ENCODE data around the gene MERTK.
A peak's percentile ranks its signal among the peaks of the same experiment; 100 is the strongest.
"Not testable (repeated sequence)": the region's sequence is repeated elsewhere in the genome, so short reads cannot be mapped to it uniquely, and the experiment has no call there.

Gene MERTK

GRCh38 chr2:112045446-112046014, 147.1 kb downstream of the MERTK start:
- DNase-seq (ENCODE audit: low read depth, low spot score): no peak

DNA sequence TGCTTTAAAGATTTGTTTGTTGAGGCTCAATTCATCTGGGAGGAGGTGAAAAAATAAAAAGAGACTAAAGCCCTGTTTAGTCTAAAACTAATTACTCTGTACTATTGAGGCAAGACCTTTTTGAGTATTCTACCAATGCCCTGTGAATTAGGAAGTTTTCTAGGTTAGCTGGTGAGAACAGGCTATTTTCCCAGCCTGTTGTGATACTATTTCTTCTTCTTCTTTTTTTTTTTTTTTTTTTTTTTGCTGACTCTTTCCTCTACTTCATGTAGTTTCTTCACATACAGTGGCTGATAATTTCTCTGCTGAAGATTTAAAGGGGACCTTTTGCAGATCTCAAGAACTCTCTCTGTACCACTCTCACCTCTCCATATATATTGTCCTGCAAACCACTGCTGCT, 147.8 kb downstream of the MERTK start:
- no peak for DNase-seq (ENCODE audit: low read depth, low spot score)

GRCh38 chr2:112047537-112048235, 149.3 kb downstream of the MERTK start:
- no peak for DNase-seq (ENCODE audit: low read depth, low spot score)

- no peak for DNase-seq (ENCODE audit: low read depth, low spot score)
Measured at GRCh38 chr2:112048236-112048592, 149.8 kb downstream of the MERTK start.

GRCh38 chr2:112048887-112049286, 150.5 kb downstream of the MERTK start:
- peak; percentile 9 for DNase-seq (ENCODE audit: low read depth, low spot score)

- DNase-seq (ENCODE audit: low read depth, low spot score): no peak
Measured at GRCh38 chr2:112050316-112050715, 151.9 kb downstream of the MERTK start.

DNA sequence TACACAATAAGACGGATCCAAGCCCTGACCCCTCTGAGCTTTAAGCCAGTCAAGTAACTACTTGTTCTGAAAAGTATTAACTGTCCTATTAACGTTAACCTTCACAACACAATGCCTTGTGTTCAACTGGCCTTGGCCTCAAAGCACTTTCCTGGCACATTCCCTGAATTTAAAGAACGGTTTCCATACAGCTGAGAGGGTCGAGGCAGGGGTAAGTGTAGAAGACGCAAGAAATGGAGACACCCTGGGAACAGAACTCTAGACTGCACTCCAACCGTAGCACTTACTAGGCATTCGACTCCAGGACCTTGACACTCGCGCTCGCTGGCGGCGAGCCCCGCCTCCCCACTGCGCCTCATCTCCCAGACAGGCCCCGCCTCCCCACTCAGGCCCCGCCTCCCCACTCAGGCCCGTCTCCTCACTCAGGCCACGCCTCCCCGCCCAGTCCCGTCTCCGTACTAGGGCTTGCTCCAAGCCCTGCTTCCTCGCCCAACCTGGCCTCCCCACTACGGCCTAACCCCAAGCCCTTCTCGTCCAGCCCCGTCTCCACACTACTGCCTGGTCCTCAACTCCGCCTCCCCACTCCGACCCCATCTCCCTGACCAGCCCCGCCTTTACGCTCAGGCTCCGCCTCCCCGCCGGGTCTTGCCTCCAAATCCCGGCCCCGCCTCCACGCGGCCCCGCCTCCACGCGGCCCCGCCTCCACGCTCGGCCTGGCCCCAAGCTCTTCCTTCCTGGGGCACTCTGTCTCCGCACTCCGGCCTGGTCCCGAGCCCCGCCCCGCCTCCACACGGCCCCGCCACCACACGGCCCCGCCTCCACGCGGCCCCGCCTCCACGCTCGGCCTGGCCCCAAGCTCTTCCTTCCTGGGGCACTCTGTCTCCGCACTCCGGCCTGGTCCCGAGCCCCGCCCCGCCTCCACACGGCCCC, 155.8 kb downstream of the MERTK start:
- peak; percentile 90 for DNase-seq (ENCODE audit: low read depth, low spot score)

DNA sequence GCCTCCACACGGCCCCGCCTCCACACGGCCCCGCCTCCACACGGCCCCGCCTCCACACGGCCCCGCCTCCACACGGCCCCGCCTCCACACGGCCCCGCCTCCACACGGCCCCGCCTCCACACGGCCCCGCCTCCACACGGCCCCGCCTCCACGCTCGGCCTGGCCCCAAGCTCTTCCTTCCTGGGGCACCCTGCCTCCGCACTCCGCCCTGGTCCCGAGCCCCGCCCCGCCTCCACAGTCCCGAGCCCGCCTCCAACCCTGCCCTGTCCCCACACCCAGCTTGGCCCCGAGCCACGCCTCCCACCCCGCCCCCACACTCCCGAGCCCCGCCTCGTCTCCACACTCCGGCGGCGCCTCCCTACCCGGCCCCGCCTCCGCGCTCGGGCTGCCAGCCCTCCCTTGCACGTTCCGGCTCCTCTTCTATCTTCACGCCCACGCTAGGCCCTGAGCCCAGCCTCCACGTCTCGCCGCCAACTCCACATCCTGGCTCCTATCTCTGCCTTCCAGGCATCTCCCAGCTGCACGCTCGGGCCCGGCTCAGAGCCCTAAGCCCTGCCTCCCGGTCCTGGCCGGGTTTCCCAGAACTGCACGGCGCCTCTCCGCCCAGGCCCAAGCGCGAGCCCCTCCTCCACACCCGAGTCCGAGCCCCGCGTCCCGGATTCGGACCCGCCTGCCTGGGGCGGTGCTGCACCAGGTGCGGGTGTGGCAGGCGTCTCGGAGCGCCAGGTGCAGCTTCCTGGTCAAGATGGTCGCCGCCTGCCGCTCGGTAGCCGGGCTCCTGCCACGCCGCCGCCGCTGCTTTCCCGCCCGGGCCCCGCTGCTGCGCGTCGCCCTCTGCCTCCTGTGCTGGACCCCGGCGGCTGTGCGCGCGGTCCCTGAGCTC, 156.7 kb downstream of the MERTK start, which contains the start of gene TMEM87B:
Gene TMEM87B (plus strand): TSS at position 423 of the 883 bp plus-strand sequence. CDS start 323 bp downstream, at position 746.
- DNase-seq (ENCODE audit: low read depth, low spot score): peak; percentile 91

DNA sequence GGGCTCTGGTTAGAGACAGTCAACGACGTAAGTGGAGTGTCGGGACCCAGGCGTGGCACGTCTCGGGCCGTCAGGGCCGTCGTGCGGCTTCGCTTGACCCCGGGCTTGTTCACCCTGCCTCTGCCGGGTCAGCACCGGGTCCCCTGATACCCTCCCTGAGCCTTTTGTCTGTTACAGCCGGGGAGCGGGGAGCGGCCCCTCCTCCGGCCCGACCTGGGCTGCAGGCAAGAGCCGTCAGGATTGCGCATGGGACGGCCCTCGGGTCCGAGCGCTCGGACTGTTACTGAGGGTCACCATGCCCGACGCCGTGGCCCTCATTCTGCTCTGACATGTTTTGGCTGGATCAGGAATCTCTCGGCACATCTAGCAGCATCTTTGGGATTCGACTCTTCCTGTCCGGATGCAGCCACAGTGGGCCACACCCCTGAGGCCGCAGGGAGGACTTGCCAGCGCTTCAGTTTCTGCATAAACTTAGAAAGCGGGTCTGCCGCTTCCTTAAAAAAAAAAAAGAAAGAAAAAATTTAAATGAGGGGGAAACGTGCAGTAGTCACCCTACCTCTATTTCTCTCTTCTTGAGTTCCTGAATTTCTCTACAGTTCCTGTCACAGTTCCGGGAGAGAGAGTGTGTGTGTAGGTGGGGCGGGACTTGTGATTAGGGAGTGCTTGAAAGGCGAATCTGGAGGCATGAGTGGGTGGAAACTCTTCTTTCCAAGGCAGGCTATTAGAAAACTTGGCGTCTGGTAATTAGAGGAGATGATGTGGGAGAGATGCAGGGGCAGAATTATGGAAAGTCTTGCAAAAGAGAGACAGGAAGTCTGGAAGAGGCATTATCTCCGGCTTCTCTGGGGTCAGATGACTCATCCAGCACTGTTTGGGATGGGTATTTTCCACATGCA, 157.6 kb downstream of the MERTK start:
- peak; percentile 5 for DNase-seq (ENCODE audit: low read depth, low spot score)

DNA sequence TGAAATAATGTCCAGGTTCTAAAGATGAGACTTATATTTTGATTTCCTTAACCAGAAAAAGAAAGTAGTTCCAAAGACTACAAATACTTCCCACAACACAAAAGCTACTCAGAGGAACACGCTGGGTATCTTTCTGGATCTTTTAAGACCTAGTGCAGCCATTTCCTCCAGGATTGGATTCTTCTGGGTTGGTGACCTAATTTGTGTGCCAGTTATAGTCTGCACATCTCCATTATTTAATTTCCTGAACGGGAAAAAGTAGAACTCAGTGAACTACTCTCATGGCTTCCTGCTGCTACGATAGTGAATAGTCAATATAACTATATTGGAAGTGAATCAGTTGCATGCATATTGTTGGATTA, 158.2 kb downstream of the MERTK start:
- DNase-seq (ENCODE audit: low read depth, low spot score): no peak

DNA sequence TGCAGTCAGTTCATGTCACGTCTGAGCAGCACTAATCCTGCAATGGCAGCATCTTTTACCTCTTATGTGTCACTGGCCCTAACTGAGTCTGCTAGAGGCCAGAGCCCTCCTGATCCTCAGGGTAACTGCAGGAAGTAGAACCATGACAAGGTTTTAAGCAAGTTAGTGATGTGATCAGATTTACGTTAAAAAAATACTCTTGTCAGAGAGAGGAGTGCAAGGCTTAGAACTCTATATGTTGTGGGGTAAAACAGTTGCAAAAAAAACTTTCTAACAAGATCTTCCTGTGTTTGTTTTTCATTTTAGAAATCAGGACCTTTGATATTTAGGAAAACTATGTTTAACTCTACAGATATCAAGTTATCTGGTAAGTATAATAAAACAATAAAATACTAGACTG, 161.3 kb downstream of the MERTK start:
- DNase-seq (ENCODE audit: low read depth, low spot score): no peak

DNA sequence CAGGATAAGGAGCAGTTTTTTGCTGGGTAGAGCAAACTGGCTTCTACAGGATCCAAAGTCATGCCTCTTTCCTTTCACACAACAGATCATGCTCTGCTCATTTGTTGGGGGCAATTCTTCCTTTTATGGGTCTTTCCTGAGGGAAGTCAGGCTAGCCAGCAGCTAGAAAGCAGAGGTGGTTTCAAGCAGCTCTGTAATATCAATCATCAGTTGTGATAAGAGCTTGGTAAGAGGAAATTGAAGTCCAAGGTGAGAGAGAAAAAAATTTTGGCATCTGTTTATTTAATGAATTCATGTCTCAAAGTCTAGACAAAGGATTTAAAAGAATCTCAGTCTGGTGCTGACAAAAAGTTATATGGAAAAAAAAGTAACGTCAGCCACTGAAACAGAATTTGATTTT, 162.9 kb downstream of the MERTK start:
- DNase-seq (ENCODE audit: low read depth, low spot score): no peak

GRCh38 chr2:112061840-112062239, 163.4 kb downstream of the MERTK start:
- no peak for DNase-seq (ENCODE audit: low read depth, low spot score)

DNA sequence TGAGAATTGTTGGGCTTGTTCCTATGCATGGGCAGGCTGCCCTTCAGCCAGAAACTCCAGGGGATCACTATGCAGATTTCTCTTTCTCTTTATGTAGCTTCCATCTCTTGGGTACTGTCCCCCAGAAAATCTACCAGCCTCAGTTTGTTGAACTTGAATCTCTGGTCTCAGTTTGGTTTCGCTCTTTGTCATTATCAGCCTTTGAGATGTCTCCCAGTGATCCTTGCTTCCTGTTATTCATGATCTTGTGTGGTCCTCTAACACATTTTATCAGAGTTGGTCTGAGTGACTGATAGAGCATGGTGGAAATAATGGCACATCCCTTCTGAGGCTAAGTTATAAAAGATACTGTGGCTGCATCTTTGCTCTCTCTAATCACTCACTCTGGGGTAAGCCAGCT, 164.5 kb downstream of the MERTK start:
- no peak for DNase-seq (ENCODE audit: low read depth, low spot score)

DNA sequence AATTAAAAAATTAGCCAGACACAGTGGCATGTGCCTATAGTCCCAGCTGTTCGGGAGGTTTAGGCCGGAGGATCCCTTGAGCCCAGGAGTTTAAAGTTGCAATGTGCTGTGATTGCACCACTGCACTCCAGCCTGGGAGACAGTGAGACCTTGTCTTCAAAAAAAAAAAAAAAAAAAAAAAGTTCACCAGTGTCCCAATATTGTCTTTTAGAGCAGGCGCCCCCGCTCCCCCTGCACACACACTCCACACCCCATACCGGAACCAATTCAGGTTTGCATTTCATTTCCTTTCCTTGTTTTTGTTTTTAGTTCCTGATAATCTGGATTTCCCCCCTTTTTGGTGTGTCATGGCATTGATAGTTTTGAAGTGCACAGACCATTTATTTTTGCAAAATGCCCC, 167.1 kb downstream of the MERTK start:
- DNase-seq (ENCODE audit: low read depth, low spot score): no peak

DNA sequence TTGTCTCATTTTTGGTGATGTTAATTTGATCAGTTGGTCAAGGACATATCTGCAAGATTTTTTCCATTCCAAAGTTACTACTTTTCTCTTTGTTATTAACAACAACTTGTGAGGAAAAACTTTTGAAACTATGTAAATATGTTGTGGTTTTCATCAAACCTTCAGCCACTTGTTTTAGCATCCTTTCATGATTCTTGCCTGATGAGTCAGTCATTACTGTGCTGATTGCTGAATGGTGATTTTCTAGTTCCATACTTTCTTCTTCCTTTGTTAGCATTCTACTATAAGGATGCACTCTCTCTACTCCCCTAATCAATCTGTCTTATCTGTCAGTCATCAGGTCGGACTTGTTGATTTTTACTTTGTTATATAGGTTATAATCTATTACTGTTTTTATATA, 167.6 kb downstream of the MERTK start:
- no peak for DNase-seq (ENCODE audit: low read depth, low spot score)

- DNase-seq (ENCODE audit: low read depth, low spot score): not testable (repeated sequence)
Measured at GRCh38 chr2:112069794-112070193, 171.4 kb downstream of the MERTK start.

DNA sequence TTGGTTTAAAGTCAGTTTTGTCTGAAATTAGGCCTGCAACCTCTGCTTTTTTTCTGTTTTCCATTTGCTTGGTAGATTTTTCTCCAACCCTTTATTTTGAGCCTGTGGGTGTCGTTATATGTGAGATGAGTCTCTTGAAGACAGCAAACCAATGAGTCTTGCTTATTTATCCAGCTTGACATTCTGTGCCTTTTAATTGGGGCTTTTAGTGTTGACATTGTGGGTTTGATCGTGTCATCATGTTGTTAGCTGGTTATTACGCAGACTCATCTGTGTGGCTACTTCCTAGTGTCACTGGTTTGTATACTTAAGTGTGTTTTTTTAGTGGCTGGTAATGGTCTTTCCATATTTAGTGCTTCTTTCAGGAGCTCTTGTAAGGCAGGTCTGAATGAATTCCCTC, 175.5 kb downstream of the MERTK start:
- no peak for DNase-seq (ENCODE audit: low read depth, low spot score)

DNA sequence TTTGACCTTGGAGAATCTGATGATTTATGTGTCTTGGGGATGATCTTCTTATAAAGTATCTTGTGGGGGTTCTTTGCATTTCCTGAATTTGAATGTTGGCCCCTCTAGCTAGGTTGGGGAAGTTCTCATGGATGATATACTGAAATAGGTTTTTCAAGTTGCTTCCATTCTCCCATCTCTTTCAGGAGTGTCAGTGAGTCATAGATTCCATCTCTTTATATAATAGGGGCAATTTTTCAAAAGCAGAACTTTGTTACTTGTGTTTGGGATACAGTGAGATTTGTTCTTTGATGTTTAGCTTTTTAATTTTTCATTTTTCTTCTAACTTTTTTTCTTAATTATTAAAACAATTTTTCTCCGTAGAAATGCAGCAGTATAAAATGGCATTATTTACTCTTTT, 176.1 kb downstream of the MERTK start:
- no peak for DNase-seq (ENCODE audit: low read depth, low spot score)

- DNase-seq (ENCODE audit: low read depth, low spot score): no peak
Measured at GRCh38 chr2:112075490-112076260, 177.3 kb downstream of the MERTK start.
